ENCODE data around the gene CWC22.
"Not testable (repeated sequence)": the region's sequence is repeated elsewhere in the genome, so short reads cannot be mapped to it uniquely, and the experiment has no call there.

Gene CWC22

GRCh38 chr2:179974761-179975160 is 32.3 kb downstream of the CWC22 start:
- Histone ChIP-seq H3K4me3 (no peak overlapping the region), H3K36me3 (ENCODE audit: insufficient read depth, low read length) (peaks cover 74% of the 10 kb centered on the region), H3K9me3 (ENCODE audit: low read depth, low read length) (no peaks in the 10 kb centered on the region), H3K27ac (no peak overlapping the region), H3K9ac (ENCODE audit: insufficient read length) (no peak overlapping the region)
- TF ChIP-seq EZH2 (IDR thresholded peaks at IDR 0.05) (no peak), POLR2AphosphoS5 (IDR thresholded peaks at IDR 0.05; ENCODE audit: borderline replicate concordance, low read depth, low read length) (no peak), FOXP2 (optimal IDR thresholded peaks at IDR 0.05; ENCODE audit: control extremely low read depth, extremely low read length, insufficient read depth) (no peak)
- DNase-seq (ENCODE audit: low read depth, low spot score), result no peak

- Histone ChIP-seq H3K27ac (no peak overlapping the region), H3K4me3 (no peak overlapping the region), H3K9me3 (ENCODE audit: low read depth, low read length) (no peaks in the 10 kb centered on the region), H3K36me3 (ENCODE audit: insufficient read depth, low read length) (peaks cover 64% of the 10 kb centered on the region), H3K9ac (ENCODE audit: insufficient read length) (no peak overlapping the region)
- TF ChIP-seq POLR2AphosphoS5 (IDR thresholded peaks at IDR 0.05; ENCODE audit: borderline replicate concordance, low read depth, low read length) (no peak), FOXP2 (optimal IDR thresholded peaks at IDR 0.05; ENCODE audit: control extremely low read depth, extremely low read length, insufficient read depth) (no peak), EZH2 (IDR thresholded peaks at IDR 0.05) (no peak)
- no peak for DNase-seq (ENCODE audit: low read depth, low spot score)
These were observed 40.2 kb downstream of the CWC22 start for GRCh38 chr2:179966778-179967394.

- TF ChIP-seq FOXP2 (optimal IDR thresholded peaks at IDR 0.05; ENCODE audit: control extremely low read depth, extremely low read length, insufficient read depth), result no peak
- H3K4me3 ChIP-seq, result no peak overlapping the region
- H3K36me3 ChIP-seq (ENCODE audit: insufficient read depth, low read length), result peaks cover 56% of the 10 kb centered on the region
- H3K27ac ChIP-seq, result no peak overlapping the region
- H3K9ac ChIP-seq (ENCODE audit: insufficient read length), result no peak overlapping the region
- H3K9me3 ChIP-seq (ENCODE audit: low read depth, low read length), result no peaks in the 10 kb centered on the region
- no peak for DNase-seq (ENCODE audit: low read depth, low spot score)
These were observed 41.5 kb downstream of the CWC22 start for GRCh38 chr2:179965291-179966258.

- Histone ChIP-seq H3K36me3 (ENCODE audit: insufficient read depth, low read length) (peaks cover 53% of the 10 kb centered on the region), H3K9ac (ENCODE audit: insufficient read length) (no peak overlapping the region)
- DNase-seq (ENCODE audit: low read depth, low spot score), result no peak
These were observed 43.5 kb downstream of the CWC22 start for GRCh38 chr2:179963626-179964025.

GRCh38 chr2:179958251-179958650 is 48.8 kb downstream of the CWC22 start:
- not testable (repeated sequence) for H3K9me3 ChIP-seq (ENCODE audit: low read depth, low read length); H3K27ac ChIP-seq; H3K9ac ChIP-seq (ENCODE audit: insufficient read length); H3K4me3 ChIP-seq; DNase-seq (ENCODE audit: low read depth, low spot score)
- H3K36me3 ChIP-seq (ENCODE audit: insufficient read depth, low read length), result peaks cover 44% of the 10 kb centered on the region

More at GRCh38 chr2:179963626-179964025, 43.5 kb downstream of the CWC22 start:
- no peak overlapping the region for H3K27ac ChIP-seq
- H3K9me3 ChIP-seq (ENCODE audit: low read depth, low read length), result no peaks in the 10 kb centered on the region
- no peak for TF ChIP-seq POLR2AphosphoS5 (IDR thresholded peaks at IDR 0.05; ENCODE audit: borderline replicate concordance, low read depth, low read length)
- no peak for TF ChIP-seq EZH2 (IDR thresholded peaks at IDR 0.05)
- no peak for TF ChIP-seq FOXP2 (optimal IDR thresholded peaks at IDR 0.05; ENCODE audit: control extremely low read depth, extremely low read length, insufficient read depth)
- H3K4me3 ChIP-seq, result no peak overlapping the region

- H3K9ac ChIP-seq (ENCODE audit: insufficient read length), result no peak overlapping the region
- H3K4me3 ChIP-seq, result no peak overlapping the region
- no peaks in the 10 kb centered on the region for H3K9me3 ChIP-seq (ENCODE audit: low read depth, low read length)
- peaks cover 67% of the 10 kb centered on the region for H3K36me3 ChIP-seq (ENCODE audit: insufficient read depth, low read length)
- DNase-seq (ENCODE audit: low read depth, low spot score), result no peak
- H3K27ac ChIP-seq, result no peak overlapping the region
- no peak for TF ChIP-seq FOXP2 (optimal IDR thresholded peaks at IDR 0.05; ENCODE audit: control extremely low read depth, extremely low read length, insufficient read depth)
These were observed 53.1 kb downstream of the CWC22 start for GRCh38 chr2:179954026-179954425.

- H3K27ac ChIP-seq, result no peak overlapping the region
- no peak for DNase-seq (ENCODE audit: low read depth, low spot score)
- no peak for TF ChIP-seq POLR2AphosphoS5 (IDR thresholded peaks at IDR 0.05; ENCODE audit: borderline replicate concordance, low read depth, low read length)
- TF ChIP-seq FOXP2 (optimal IDR thresholded peaks at IDR 0.05; ENCODE audit: control extremely low read depth, extremely low read length, insufficient read depth), result no peak
- no peak for TF ChIP-seq EZH2 (IDR thresholded peaks at IDR 0.05)
- no peaks in the 10 kb centered on the region for H3K9me3 ChIP-seq (ENCODE audit: low read depth, low read length)
- H3K9ac ChIP-seq (ENCODE audit: insufficient read length), result no peak overlapping the region
- peaks cover 67% of the 10 kb centered on the region for H3K36me3 ChIP-seq (ENCODE audit: insufficient read depth, low read length)
- no peak overlapping the region for H3K4me3 ChIP-seq
These were observed 53.7 kb downstream of the CWC22 start for GRCh38 chr2:179953359-179953758.

- Histone ChIP-seq H3K9ac (ENCODE audit: insufficient read length) (no peak overlapping the region), H3K4me3 (no peak overlapping the region), H3K36me3 (ENCODE audit: insufficient read depth, low read length) (peaks cover 67% of the 10 kb centered on the region), H3K27ac (no peak overlapping the region), H3K9me3 (ENCODE audit: low read depth, low read length) (no peaks in the 10 kb centered on the region)
- TF ChIP-seq POLR2AphosphoS5 (IDR thresholded peaks at IDR 0.05; ENCODE audit: borderline replicate concordance, low read depth, low read length) (no peak), FOXP2 (optimal IDR thresholded peaks at IDR 0.05; ENCODE audit: control extremely low read depth, extremely low read length, insufficient read depth) (no peak), EZH2 (IDR thresholded peaks at IDR 0.05) (no peak)
- DNase-seq (ENCODE audit: low read depth, low spot score), result no peak
These were observed 54.4 kb downstream of the CWC22 start for GRCh38 chr2:179952658-179953057.
